Embryonic facial prominence (tissue), 1 donor: ENCODE results near the gene TRMT1.

Source experiments
- DNase-seq: peaks from one replicate; pipeline ENCODE4 v3.0.0-alpha.2; 2016; ENCODE audit errors: extremely low spot score

TRMT1 gene

GRCh38 chr19:13071444-13072187, 44.9 kb downstream of the TRMT1 start:
- DNase-seq, result no peak

DNA sequence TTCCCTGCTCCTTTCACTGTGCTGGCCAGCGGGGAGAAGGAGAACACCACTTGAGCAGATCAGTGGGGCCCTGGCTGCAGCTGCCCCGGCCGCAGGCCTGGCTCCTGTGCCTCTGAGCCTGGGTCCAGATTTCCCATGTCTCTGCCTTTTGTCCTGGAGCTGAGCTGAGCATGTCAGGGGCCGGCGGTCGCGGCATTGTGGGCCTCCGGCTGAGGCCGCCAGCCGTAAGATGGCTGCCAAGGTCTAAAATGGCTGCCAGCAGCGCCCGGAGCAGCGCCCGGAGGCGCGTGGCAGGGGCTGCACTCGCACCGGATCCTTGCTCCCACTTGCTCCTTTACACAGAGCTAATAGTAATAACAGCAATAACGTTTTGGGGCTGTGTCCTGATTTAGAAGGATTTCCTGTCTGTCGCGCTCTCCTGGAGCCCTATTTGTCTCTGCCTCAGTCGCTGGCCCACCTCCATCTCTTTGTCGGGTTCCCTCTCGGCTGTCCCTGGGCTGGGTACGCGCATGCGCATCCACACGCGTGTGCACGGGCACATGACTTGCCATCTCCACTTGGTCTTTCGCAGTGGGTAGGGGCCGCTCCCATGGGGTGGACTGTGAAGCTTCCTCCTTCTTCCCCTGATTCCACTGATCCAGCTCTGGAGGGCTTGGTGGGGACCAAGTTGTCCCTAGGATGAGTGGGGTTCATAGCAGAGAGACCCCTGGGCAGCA, 46.0 kb downstream of the TRMT1 start:
- DNase-seq, result no peak

DNA sequence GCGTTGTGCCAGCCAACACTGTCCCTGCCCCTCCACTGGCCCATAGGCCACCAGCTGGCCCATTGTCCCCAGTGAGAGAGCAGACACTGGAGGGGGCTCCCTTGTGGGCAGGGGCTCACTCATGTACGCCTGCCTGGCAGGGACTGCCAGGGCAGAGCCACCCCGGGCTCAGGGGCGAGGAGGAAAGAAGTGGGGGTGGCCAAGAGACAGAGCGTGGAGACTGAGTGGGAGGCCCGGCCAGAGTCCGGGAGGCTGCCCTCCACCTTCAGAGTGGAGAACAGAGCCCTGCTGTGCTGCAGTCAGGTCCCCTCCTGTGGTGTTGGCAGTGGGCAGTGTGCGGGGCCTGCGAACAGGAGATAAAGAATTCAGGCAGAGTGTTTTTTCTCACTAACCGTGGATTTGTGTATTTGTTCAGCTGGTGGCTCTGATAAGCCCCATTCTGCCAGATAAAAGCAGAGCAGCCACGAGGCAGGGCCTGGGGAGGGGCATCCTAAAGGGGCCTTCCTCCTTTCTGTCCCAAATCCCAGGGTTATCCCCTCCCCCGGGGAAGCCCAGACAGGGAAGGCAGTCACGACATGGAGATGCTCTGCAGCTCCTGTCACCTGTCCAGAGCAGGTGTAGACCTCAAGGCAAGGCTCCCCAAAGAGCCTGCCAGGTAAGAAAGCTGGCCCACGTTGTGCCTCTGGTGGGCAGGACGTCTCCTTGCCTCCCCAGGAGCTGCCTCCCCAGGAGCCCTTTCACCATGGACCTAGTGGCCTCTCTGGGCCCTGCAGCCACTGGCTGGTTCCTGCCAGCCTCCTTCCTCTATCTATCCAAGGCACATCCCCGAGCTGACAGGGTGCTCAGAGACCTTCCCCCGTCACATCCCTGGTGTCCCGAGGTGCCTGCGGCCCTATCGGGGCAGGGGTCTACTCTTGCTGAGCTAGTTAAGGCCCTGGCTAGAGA, 46.9 kb downstream of the TRMT1 start:
- DNase-seq, result no peak

DNA sequence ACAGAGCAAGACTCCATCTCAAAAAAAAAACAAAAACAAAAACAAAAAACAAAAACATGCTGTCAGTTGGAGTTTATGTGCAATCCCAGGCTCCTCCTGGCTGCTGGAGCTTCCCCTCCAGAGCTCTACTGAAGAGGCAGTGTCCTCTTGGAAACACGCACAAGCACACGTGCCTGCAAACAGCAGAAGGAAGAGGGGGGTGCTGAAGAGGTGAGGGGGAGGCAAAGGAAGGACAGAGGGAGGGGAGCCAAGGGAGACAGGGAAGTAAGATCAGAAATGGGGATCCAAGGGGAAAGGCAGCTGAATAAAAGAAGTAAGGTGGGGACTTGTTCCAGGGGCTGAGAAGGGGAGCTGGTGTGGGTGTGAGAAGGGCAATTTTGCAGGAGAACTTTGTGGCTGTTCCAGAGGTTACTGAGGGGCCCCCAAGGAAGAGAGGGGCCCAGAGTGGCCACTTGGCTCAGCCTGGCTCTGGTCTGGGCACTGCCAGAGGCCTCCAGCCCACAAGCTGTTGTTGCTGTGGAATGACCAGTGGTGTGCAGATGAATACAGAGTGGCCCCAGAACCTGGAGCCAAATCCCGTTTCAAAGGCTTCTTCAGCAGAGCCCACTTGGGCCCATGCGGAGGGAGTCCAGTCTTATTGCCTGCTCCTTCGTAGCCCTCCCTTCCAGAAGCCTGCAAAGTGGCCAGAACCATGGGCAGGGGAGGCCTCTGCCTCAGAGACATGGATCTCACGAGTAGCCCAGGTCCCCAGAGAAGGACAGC, 48.3 kb downstream of the TRMT1 start:
- no peak for DNase-seq

DNA sequence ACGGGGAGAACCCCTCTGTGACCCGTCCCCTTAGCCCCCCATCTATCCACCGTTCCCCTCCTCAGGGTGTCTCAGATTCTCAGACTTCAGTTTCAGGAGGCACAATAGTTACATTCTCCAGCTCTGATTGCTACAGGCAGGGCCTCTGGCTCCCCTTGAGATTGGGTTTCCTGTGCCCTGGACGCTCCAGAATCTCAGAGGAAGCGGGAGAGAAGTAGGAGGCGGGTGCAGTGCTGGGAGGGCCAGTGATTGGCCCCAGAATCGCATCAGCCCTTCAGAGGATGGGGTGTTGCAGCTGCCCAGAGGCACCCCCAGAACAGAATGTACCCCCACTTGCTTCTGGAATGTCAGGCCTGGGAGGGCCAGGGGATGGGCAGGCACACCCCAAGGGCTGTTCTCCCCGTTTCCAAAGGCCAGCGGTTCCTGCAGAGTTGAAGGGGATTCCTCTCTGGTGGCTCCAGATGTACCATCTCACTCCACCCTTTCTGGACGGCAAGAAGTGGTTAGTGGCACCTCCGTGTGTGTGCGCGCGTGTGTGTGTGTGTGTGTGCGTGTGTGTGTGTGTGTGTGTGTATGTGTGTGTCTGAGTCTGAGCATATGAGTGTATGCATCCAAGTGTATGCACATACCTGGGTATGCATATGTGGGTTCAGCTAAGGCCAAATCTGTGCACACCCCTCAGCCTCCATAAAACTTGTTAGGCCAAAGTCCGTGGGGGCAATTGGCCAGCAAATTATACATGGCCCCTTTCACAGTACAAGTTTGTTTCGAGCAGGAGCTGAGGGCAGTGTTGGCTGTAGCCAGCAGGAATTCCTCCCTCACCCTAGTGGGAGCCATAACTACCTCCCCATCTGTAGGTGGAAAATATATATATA, 49.4 kb downstream of the TRMT1 start:
- no peak for DNase-seq

DNA sequence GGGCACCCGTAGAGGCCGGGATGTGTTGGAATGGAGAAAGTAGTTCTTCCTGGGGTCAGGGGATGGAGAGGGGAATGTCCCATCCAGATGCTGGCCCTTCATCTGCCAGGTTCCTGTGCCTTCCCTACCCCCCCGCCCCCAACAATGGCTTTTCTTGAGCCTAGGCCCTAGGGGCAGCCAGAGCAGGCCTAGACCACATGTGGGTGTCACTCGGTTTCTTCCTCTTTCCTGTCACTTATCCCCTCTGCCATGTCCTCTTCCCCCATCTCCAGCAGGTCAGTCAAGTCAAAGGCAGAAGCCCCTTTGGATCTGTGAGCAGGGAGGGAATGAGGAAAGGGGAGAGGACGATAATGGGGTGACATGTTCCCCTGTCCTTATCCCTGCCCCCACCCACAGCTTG, 50.3 kb downstream of the TRMT1 start:
- DNase-seq, result no peak

- no peak for DNase-seq
Measured at GRCh38 chr19:13064092-13064489, 52.4 kb downstream of the TRMT1 start.

- DNase-seq, result no peak
Measured at GRCh38 chr19:13063461-13064091, 53.0 kb downstream of the TRMT1 start.

GRCh38 chr19:13062317-13062716, 54.2 kb downstream of the TRMT1 start:
- no peak for DNase-seq

DNA sequence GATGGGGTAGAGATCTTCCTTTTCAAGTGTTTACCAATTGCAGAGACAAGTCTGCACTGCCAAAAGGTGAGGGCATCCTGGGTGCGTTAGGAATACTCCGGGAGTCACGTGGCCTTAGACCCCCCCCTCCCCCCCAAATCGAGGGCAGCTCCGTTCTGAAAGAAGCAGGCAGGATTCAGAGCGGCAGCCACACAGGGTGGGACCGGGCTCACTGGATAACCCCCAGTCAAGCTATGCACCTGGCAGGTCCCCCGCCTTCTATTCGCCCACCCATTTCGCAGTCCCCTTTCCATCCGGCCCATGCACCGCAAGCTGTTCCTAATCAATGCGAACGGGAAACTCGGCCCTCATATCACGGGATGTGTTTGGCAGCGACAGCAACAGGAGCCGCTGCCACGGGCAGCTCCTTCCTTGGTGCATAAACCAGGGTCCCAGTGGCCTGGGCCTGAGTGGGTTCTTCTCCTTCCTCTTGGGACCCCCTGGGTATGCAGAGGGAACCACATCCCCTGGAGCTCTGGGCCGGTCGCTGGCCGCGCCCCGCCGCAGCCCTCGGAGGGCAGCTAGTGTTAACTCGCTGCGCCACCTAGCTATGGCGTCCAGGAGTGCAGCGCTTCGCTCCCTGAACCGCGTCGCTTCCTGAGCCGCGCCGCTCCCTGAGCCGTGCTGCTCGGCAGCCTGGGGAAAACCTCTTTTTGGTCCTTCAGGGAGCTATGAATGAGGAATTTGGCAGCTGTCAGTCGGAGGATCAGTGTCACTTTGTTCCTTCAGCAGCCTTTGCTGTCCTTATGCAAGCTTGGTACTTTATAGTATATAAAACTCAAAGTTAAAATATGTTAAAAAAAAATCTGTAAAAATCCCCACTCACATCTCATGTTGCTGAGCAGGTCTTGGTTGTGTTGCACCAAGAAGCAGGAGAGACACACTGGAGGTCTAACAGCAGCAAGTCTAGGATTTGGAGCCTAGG, 55.3 kb downstream of the TRMT1 start:
- no peak for DNase-seq

GRCh38 chr19:13060233-13060963, 56.1 kb downstream of the TRMT1 start:
- no peak for DNase-seq

- DNase-seq, result no peak
Measured at GRCh38 chr19:13058951-13059660, 57.4 kb downstream of the TRMT1 start.

DNA sequence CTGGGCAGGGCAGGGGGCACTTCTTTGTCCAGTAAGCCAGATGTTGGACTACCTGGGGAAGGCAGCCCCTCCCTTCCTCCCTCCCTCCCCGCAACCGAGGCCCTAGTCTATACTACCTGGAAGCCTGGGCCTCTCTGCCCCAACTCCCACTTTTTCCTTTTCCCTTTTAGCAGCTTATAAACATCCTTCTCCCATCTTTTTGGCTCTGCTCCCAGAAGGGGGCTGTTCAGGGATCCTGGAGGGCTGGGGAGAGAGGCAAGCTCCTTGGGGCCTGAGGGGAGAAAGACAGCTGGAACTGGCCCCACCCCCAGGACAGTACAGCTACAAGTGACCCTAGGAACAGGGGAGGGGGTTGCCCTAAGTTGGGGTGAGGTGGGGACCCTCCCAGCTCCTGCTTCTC, 58.8 kb downstream of the TRMT1 start:
- no peak for DNase-seq

- DNase-seq, result no peak
Measured at GRCh38 chr19:13057147-13057572, 59.4 kb downstream of the TRMT1 start.

GRCh38 chr19:13056052-13056660, 60.4 kb downstream of the TRMT1 start:
- DNase-seq, result peak; percentile 81

- DNase-seq, result peak; percentile 78
Measured at GRCh38 chr19:13055213-13056051, 61.1 kb downstream of the TRMT1 start.
